GM12875 (cell line): ENCODE measurements around the gene GPR21.

Experiments used
- H3K4me3 ChIP-seq: one replicate; pipeline ENCODE4 v1.5.1; 2011; ENCODE audit warnings: low read depth, low read length, control low read depth
- CTCF ChIP-seq: IDR thresholded peaks from 2 replicates; pipeline ENCODE4 v1.5.1; 2011; ENCODE audit warnings: low read depth, mild to moderate bottlenecking, control low read depth, inconsistent platforms, low read length, moderate library complexity, borderline replicate concordance; ENCODE audit not compliant: insufficient read depth

The GPR21 gene

DNA sequence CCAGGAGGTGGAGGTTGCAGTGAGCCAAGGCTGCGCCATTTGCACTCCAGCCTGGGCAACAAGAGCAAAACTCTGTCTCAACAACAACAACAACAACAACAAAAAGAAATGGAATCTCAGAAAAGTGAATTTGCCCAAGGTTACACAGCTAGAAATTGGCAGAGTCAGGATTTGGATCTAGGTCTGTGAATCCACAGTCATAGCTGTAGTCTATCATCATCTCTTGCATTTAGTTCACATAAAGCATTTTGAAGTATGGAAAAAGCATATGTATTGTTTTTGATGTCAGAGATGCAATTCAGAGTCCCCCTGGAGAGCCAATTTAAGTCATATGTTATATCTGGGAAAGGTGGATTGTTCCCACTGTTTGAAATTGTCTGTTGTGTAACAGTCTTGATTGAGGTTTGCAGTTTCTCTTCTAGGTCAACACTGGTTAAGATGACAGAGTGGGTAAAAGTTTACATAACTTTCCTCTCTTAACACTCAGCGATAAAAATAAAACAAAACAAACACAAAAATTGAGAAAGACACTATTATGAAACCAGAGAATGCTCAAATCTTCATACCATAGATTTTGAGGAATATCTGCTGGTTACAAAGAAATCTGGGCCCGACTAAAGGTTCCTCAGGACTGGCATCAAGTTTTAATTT is 21.5 kb upstream of the GPR21 start:
- no peak overlapping the region for H3K4me3 ChIP-seq
- TF ChIP-seq CTCF: no peak

GRCh38 chr9:123016631-123017030 is 16.8 kb upstream of the GPR21 start:
- no peak for TF ChIP-seq CTCF
- H3K4me3 ChIP-seq: no peak overlapping the region

- no peak overlapping the region for H3K4me3 ChIP-seq
- TF ChIP-seq CTCF: no peak
Observed at GRCh38 chr9:123020796-123021195, 12.7 kb upstream of the GPR21 start.

GRCh38 chr9:123026425-123026824 is 7.0 kb upstream of the GPR21 start:
- no peak for TF ChIP-seq CTCF
- no peak overlapping the region for H3K4me3 ChIP-seq

DNA sequence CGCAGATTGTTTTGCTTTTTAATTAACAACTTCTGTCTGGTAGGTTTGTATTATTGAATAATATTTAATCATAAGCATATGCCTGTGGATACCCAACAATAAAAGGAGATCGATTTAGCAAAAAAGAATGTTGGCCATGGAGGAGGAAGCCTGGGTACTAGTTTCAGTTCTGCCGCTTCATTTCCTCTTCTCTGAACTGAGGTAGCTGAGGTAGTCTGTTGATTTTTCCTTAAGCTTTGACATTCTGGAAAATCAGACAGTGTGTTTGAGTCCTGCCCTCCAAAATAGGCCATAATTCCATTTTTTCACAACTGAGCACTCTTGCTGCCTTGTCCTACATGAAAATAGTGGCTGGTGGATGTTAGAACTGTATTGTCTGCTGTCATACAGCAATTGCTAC is 6.0 kb upstream of the GPR21 start:
- no peak overlapping the region for H3K4me3 ChIP-seq
- no peak for TF ChIP-seq CTCF

- TF ChIP-seq CTCF: no peak
- H3K4me3 ChIP-seq: no peak overlapping the region
Observed at GRCh38 chr9:123028136-123028535, 5.3 kb upstream of the GPR21 start.

- H3K4me3 ChIP-seq: no peak overlapping the region
- no peak for TF ChIP-seq CTCF
Observed at GRCh38 chr9:123028973-123029372, 4.5 kb upstream of the GPR21 start.
